Measurements from ENCODE around the gene RXFP3.

GRCh38 chr5:33929925-33930690 lies 6.1 kb upstream of the RXFP3 start:
- TF ChIP-seq, protein P1, sequence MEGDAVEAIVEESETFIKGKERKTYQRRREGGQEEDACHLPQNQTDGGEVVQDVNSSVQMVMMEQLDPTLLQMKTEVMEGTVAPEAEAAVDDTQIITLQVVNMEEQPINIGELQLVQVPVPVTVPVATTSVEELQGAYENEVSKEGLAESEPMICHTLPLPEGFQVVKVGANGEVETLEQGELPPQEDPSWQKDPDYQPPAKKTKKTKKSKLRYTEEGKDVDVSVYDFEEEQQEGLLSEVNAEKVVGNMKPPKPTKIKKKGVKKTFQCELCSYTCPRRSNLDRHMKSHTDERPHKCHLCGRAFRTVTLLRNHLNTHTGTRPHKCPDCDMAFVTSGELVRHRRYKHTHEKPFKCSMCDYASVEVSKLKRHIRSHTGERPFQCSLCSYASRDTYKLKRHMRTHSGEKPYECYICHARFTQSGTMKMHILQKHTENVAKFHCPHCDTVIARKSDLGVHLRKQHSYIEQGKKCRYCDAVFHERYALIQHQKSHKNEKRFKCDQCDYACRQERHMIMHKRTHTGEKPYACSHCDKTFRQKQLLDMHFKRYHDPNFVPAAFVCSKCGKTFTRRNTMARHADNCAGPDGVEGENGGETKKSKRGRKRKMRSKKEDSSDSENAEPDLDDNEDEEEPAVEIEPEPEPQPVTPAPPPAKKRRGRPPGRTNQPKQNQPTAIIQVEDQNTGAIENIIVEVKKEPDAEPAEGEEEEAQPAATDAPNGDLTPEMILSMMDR (IDR thresholded peaks at IDR 0.05) = no peak
- TF ChIP-seq POLR2A (IDR thresholded peaks at IDR 0.05) (no peak), POLR2AphosphoS5 (IDR thresholded peaks at IDR 0.05; ENCODE audit: insufficient read depth in 1 of 2, low read depth in 1 of 2) (no peak)
